ENCODE measurements around the gene NPTXR.

DNA sequence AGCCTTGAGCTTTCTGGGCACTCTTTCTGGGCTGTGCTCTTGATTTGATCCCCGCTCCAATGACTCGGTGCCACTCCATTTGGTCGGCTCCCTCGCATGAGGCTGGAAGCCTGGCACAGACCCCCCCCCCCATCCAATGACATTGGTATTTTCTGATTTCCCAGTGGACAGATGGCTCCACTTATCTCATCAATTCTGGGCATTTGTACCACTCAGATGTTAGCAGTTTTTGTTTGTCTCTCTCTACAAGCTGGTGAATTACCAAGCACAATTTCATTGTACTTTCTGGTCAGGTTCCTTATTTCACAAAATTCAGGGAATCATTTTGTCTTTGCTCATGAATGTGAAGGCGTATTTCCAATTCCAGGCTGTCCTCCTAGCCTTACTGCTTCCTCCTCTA is 59.0 kb downstream of the NPTXR start:
- TF ChIP-seq, protein P1, sequence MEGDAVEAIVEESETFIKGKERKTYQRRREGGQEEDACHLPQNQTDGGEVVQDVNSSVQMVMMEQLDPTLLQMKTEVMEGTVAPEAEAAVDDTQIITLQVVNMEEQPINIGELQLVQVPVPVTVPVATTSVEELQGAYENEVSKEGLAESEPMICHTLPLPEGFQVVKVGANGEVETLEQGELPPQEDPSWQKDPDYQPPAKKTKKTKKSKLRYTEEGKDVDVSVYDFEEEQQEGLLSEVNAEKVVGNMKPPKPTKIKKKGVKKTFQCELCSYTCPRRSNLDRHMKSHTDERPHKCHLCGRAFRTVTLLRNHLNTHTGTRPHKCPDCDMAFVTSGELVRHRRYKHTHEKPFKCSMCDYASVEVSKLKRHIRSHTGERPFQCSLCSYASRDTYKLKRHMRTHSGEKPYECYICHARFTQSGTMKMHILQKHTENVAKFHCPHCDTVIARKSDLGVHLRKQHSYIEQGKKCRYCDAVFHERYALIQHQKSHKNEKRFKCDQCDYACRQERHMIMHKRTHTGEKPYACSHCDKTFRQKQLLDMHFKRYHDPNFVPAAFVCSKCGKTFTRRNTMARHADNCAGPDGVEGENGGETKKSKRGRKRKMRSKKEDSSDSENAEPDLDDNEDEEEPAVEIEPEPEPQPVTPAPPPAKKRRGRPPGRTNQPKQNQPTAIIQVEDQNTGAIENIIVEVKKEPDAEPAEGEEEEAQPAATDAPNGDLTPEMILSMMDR (IDR thresholded peaks at IDR 0.05; ENCODE audit: low read length): no peak
- TF ChIP-seq EZH2 (optimal IDR thresholded peaks at IDR 0.05; ENCODE audit: low read depth, low read length): no peak
